ENCODE measurements around the gene CNOT10.

- TF ChIP-seq, protein P1, sequence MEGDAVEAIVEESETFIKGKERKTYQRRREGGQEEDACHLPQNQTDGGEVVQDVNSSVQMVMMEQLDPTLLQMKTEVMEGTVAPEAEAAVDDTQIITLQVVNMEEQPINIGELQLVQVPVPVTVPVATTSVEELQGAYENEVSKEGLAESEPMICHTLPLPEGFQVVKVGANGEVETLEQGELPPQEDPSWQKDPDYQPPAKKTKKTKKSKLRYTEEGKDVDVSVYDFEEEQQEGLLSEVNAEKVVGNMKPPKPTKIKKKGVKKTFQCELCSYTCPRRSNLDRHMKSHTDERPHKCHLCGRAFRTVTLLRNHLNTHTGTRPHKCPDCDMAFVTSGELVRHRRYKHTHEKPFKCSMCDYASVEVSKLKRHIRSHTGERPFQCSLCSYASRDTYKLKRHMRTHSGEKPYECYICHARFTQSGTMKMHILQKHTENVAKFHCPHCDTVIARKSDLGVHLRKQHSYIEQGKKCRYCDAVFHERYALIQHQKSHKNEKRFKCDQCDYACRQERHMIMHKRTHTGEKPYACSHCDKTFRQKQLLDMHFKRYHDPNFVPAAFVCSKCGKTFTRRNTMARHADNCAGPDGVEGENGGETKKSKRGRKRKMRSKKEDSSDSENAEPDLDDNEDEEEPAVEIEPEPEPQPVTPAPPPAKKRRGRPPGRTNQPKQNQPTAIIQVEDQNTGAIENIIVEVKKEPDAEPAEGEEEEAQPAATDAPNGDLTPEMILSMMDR (IDR thresholded peaks at IDR 0.05) = no peak
- TF ChIP-seq POLR2A (IDR thresholded peaks at IDR 0.05) = no peak
Measured at GRCh38 chr3:32705232-32705631, 20.2 kb downstream of the CNOT10 start.
